ENCODE data around the gene CHD2.

CHD2 gene

GRCh38 chr15:92906563-92907081, 6.5 kb downstream of the CHD2 start:
- Histone ChIP-seq H3K4me3 (peak overlapping the region; percentile 70), H3K27ac (peak overlapping the region; percentile 95 to 98)
- DNase-seq (ENCODE audit: low spot score): no peak
- TF ChIP-seq CTCF (IDR thresholded peaks at IDR 0.05): no peak

- DNase-seq (ENCODE audit: low spot score): no peak
- no peak for TF ChIP-seq CTCF (IDR thresholded peaks at IDR 0.05)
- Histone ChIP-seq H3K4me3 (peak overlapping the region; percentile 70), H3K27ac (peak overlapping the region; percentile 95 to 98)
Measured at GRCh38 chr15:92907229-92907628, 7.1 kb downstream of the CHD2 start.

GRCh38 chr15:92907896-92908712, 8.0 kb downstream of the CHD2 start:
- DNase-seq (ENCODE audit: low spot score): peak; percentile 65
- no peak for TF ChIP-seq CTCF (IDR thresholded peaks at IDR 0.05)
- H3K27ac ChIP-seq: peak overlapping the region; percentile 95 to 98
- H3K4me3 ChIP-seq: peak overlapping the region; percentile 70

GRCh38 chr15:92908713-92909057, 8.6 kb downstream of the CHD2 start:
- no peak for TF ChIP-seq CTCF (IDR thresholded peaks at IDR 0.05)
- Histone ChIP-seq H3K4me3 (peak overlapping the region; percentile 50), H3K27ac (peak overlapping the region; percentile 95 to 98)
- DNase-seq (ENCODE audit: low spot score): peak; percentile 68

GRCh38 chr15:92909136-92909781, 9.1 kb downstream of the CHD2 start:
- Histone ChIP-seq H3K27ac (peak overlapping the region; percentile 95 to 98), H3K4me3 (peak overlapping the region; percentile 50)
- peak; percentile 54 for DNase-seq (ENCODE audit: low spot score)
- TF ChIP-seq CTCF (IDR thresholded peaks at IDR 0.05): no peak

GRCh38 chr15:92910451-92910850, 10.3 kb downstream of the CHD2 start:
- DNase-seq (ENCODE audit: low spot score): peak; percentile 43
- Histone ChIP-seq H3K27ac (peak overlapping the region; percentile 78 to 98), H3K4me3 (peak overlapping the region; percentile 17)
- no peak for TF ChIP-seq CTCF (IDR thresholded peaks at IDR 0.05)
